ENCODE data around the gene HELZ. TPM values are rescaled to one million over a fixed set of nuclear protein-coding genes. Genes with fewer than 3 reads are reported as not detected.

The HELZ gene
- total RNA-seq, 1 experiment from 2014 or later, result 49.8 TPM

GRCh38 chr17:67274466-67274865 is 29.5 kb upstream of the HELZ start:
- no peak overlapping the region for H2AK5ac ChIP-seq (ENCODE audit: insufficient read length, low read length)
- Mint-ChIP-seq H3K4me3 (no peak overlapping the region), H3K27ac (no peak overlapping the region), H3K4me1 (peaks cover 0 to 6% of the 10 kb centered on the region in 2 experiments; a peak in 1 of 4 replicates), H3K27me3 (ENCODE audit: low read depth) (no peaks in the 10 kb centered on the region), H3K9me3 (no peaks in the 10 kb centered on the region; a peak in 1 of 5 replicates), H3K36me3 (ENCODE audit: insufficient read depth in 1 of 3, low read depth in 3 of 3) (no peaks in the 10 kb centered on the region)
- H3K4me2 ChIP-seq (ENCODE audit: insufficient read depth, insufficient read length, low read length), result no peak overlapping the region
- H4K20me1 ChIP-seq (ENCODE audit: control insufficient read depth, insufficient read depth, insufficient read length), result no peaks in the 10 kb centered on the region
- no peak overlapping the region for H3K56ac ChIP-seq (ENCODE audit: insufficient read length, low read depth, low read length)
- H3K9me3 ChIP-seq (ENCODE audit: control insufficient read depth, low read depth, low read length), result no peaks in the 10 kb centered on the region
- H3K23ac ChIP-seq (ENCODE audit: insufficient read length, low read depth, low read length), result no peak overlapping the region
- H4K5ac ChIP-seq (ENCODE audit: insufficient read length, low read depth, low read length), result no peak overlapping the region
- no CpG with 5 or more reads among the region's 5 CpGs for WGBS (ENCODE audit: extremely low coverage, insufficient read length, low lambda C conversion rate)
- no peak overlapping the region for H3K9ac ChIP-seq (ENCODE audit: extremely low read depth, insufficient read length, low read length)
- no peak overlapping the region for H4K8ac ChIP-seq (replicated peaks; ENCODE audit: insufficient read length, low read depth, low read length)
- H3K23me2 ChIP-seq (ENCODE audit: insufficient read length, low read depth, low read length, poor library complexity, severe bottlenecking), result no peaks in the 10 kb centered on the region
- H2BK12ac ChIP-seq (ENCODE audit: insufficient read length, low read depth, low read length), result no peak overlapping the region
- H3T11ph ChIP-seq (ENCODE audit: low read length), result no peak overlapping the region
- no peak overlapping the region for H3K27ac ChIP-seq (ENCODE audit: insufficient read length, low read depth, low read length)
- no peak for DNase-seq
- no peak overlapping the region for H4K91ac ChIP-seq (ENCODE audit: insufficient read length, low read depth, low read length)
- H2BK15ac ChIP-seq (ENCODE audit: low read depth, low read length), result no peak overlapping the region
- no peaks in the 10 kb centered on the region for H3K4me1 ChIP-seq (ENCODE audit: insufficient read depth, low read length)
- no peak overlapping the region for H3K4ac ChIP-seq (ENCODE audit: low read depth, low read length)
- no peak overlapping the region for H2BK20ac ChIP-seq (ENCODE audit: low read depth, low read length, poor library complexity, severe bottlenecking)
- H3K18ac ChIP-seq (ENCODE audit: insufficient read length, low read depth, low read length), result no peak overlapping the region
- H3K79me2 ChIP-seq (ENCODE audit: insufficient read depth, low read length), result no peaks in the 10 kb centered on the region
- no peak overlapping the region for H3K14ac ChIP-seq (ENCODE audit: insufficient read depth, low read length)
- no peak overlapping the region for H2BK120ac ChIP-seq (ENCODE audit: low read depth, low read length, poor library complexity, severe bottlenecking)
- H3K79me1 ChIP-seq (ENCODE audit: insufficient read depth, low read depth, low read length, poor library complexity, severe bottlenecking), result no peaks in the 10 kb centered on the region
- no peak overlapping the region for H2AFZ ChIP-seq (ENCODE audit: low read length)
- H2BK5ac ChIP-seq (ENCODE audit: insufficient read length, low read length), result no peak overlapping the region
- no peaks in the 10 kb centered on the region for H3K27me3 ChIP-seq (ENCODE audit: insufficient read depth, low read length)
- TF ChIP-seq CTCF (conservative IDR thresholded peaks at IDR 0.05), result no peak

All from H9 (cell line).